Heart left ventricle (tissue), 13 donors: ENCODE results near the gene NBPF1.
"Not testable (repeated sequence)": the region's sequence is repeated elsewhere in the genome, so short reads cannot be mapped to it uniquely, and the experiment has no call there.

Experiments used
- POLR2A ChIP-seq, 2 donors: fragments of 450-650 bp; IDR thresholded peaks; one replicate each; pipeline ENCODE4 v1.6.1; 2017; ENCODE audit warnings: antibody characterized with exemption in 2 of 2, mild to moderate bottlenecking in 2 of 2, moderate library complexity in 2 of 2
- TF ChIP-seq, protein P1 (sequence below), 12 donors: fragments of 200-600 bp; sonication (generic) in 4 of 12; IDR thresholded peaks; one replicate each; pipeline versions ENCODE4 v1.5.0 to v1.8.0; 2018 to 2022; ENCODE audit warnings: antibody characterized with exemption in 12 of 12, mild to moderate bottlenecking in 5 of 12
- donor health status: ischemic (EF 13 %, LVEDD 7.1; RV severe dilation, severe dysfunction).
- donor health status: DM: no; HTN: yes; CAD: no.
- donor health status: DM: no; HTN: no; CAD: no.
- donor health status: ischemic (EF 25% LVEDD 6.9; RV normal size, moderate dysfunction).
- donor health status: ischemic (EF 25% LVEDD 5.7; RV mildly dilated, moderate dysfunction).
- donor health status: ischemic (EF 35%, LVEDD 5.7; RV mildly dilated, moderate dysfunction).
- donor health status: nonischemic (EF 11% LVEDD 7.7; RV severe dilation, severe dysfunction).
- donor health status: DM: yes; HTN: yes; CAD: no.
- donor health status: PGD.
- donor health status: ischemic (EF 29% LVEDD 5.4; RV normal size, mild dysfunction).
- donor health status: nonischemic (EF 23%, LVEDD 6.1; RV moderate dilation, normal function).

DNA sequence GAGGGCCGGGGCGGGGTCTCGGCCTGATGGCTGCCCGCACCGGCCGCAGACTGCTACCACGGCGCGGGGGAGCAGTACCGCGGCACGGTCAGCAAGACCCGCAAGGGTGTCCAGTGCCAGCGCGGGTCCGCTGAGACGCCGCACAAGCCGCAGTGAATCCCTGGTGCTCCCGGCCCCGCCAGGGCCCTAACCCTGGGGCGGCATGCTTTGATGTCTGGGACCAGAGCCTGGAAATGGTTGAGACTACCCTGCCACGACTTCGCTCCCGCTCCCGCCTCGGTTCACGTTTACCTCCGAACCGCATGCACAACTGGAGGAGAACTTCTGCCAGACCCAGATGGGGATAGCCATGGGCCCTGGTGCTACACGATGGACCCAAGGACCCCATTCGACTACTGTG, 34.9 kb upstream of the NBPF1 start:
- not testable (repeated sequence) for TF ChIP-seq POLR2A (IDR thresholded peaks at IDR 0.05)
- TF ChIP-seq, protein P1, sequence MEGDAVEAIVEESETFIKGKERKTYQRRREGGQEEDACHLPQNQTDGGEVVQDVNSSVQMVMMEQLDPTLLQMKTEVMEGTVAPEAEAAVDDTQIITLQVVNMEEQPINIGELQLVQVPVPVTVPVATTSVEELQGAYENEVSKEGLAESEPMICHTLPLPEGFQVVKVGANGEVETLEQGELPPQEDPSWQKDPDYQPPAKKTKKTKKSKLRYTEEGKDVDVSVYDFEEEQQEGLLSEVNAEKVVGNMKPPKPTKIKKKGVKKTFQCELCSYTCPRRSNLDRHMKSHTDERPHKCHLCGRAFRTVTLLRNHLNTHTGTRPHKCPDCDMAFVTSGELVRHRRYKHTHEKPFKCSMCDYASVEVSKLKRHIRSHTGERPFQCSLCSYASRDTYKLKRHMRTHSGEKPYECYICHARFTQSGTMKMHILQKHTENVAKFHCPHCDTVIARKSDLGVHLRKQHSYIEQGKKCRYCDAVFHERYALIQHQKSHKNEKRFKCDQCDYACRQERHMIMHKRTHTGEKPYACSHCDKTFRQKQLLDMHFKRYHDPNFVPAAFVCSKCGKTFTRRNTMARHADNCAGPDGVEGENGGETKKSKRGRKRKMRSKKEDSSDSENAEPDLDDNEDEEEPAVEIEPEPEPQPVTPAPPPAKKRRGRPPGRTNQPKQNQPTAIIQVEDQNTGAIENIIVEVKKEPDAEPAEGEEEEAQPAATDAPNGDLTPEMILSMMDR (IDR thresholded peaks at IDR 0.05): not testable (repeated sequence)
